Breast epithelium (tissue), 4 donors: ENCODE data around the gene CACNA2D3. TPM values are rescaled to one million over a fixed set of nuclear protein-coding genes. Genes with fewer than 3 reads are reported as not detected.

ENCODE experiments used
- DNase-seq, 2 donors: peaks; one replicate each; pipeline ENCODE4 v3.0.0-alpha.2; 2019; ENCODE audit warnings: low spot score in 2 of 2
- H3K27ac ChIP-seq, 2 donors: fragments of 200-600 bp; sonication (generic) in 1 of 2; one replicate each; pipeline ENCODE4 v1.5.1; 2016 to 2019; ENCODE audit warnings: mild to moderate bottlenecking in 1 of 2
- H3K27me3 ChIP-seq, 2 donors: fragments of 200-600 bp; sonication (generic) in 1 of 2; one replicate each; pipeline versions ENCODE4 v1.5.1 to v1.6.0; 2017 to 2019; ENCODE audit warnings: control low read depth in 1 of 2, mild to moderate bottlenecking in 1 of 2
- H3K36me3 ChIP-seq: fragments of 200-600 bp; one replicate; pipeline ENCODE4 v1.5.1; 2019
- H3K4me1 ChIP-seq, 2 donors: fragments of 200-600 bp; sonication (generic); one replicate each; pipeline ENCODE4 v1.5.1; 2016 to 2019; ENCODE audit warnings: control low read depth in 1 of 2
- H3K4me3 ChIP-seq, 3 donors: fragments of 200-600 bp; sonication (generic); 1 replicate in 2 of 3; 2 replicates in 1 of 3; pipeline ENCODE4 v1.5.1; 2016 to 2019; ENCODE audit warnings: mild to moderate bottlenecking in 3 of 3, moderate library complexity in 2 of 3
- H3K9me3 ChIP-seq, 2 donors: fragments of 200-600 bp; sonication (generic) in 1 of 2; one replicate each; pipeline ENCODE4 v1.5.1; 2016 to 2019; ENCODE audit warnings: control low read depth in 1 of 2
- CTCF ChIP-seq, 3 donors: fragments of 450-650 bp; IDR thresholded peaks; one replicate each; pipeline ENCODE4 v1.5.1; 2016 to 2017; ENCODE audit warnings: antibody characterized with exemption in 3 of 3, mild to moderate bottlenecking in 3 of 3, moderate library complexity in 3 of 3
- POLR2A ChIP-seq: fragments of 450-650 bp; IDR thresholded peaks from one replicate; pipeline ENCODE4 v1.6.1; 2016; ENCODE audit warnings: antibody characterized with exemption, mild to moderate bottlenecking, moderate library complexity
- POLR2AphosphoS5 ChIP-seq, 3 donors: sonication (generic); formaldehyde crosslinking; IDR thresholded peaks; one replicate each; pipeline ENCODE4 v1.6.1; 2017; ENCODE audit warnings: antibody characterized with exemption in 3 of 3
- intact Hi-C: fragments of 100-400 bp; cut with DNase I; formaldehyde crosslinking; loops from one replicate; pipeline ENCODE4 v1.15.1; 2023; ENCODE audit warnings: low total_unique reads
- total RNA-seq, 3 donors: library from RNA; depleted of rRNA; stranded (reverse); fragments of >200 nt; gene quantifications; one replicate each; pipeline ENCODE4 v1.1.0, GENCODE V29; 2016

Gene CACNA2D3
- total RNA-seq, 3 donors from 2014 or later: 0.59 to 3.4 (median 2.3) TPM

- Histone ChIP-seq H3K4me1 (no peaks in the 10 kb centered on the region), H3K27me3 (peaks cover 0 to 4% of the 10 kb centered on the region in 2 donors), H3K27ac (no peak overlapping the region), H3K9me3 (no peaks in the 10 kb centered on the region), H3K4me3 (no peak overlapping the region), H3K36me3 (no peaks in the 10 kb centered on the region)
- TF ChIP-seq POLR2AphosphoS5 (IDR thresholded peaks at IDR 0.05): no peak
- no peak for TF ChIP-seq CTCF (IDR thresholded peaks at IDR 0.05)
- TF ChIP-seq POLR2A: no peak
- intact Hi-C loops: no loop called here
- DNase-seq: no peak
Measured at GRCh38 chr3:54257125-54257720, 134.9 kb downstream of the CACNA2D3 start.

- no peaks in the 10 kb centered on the region for H3K4me1 ChIP-seq
- DNase-seq: no peak
- no peak overlapping the region for H3K27ac ChIP-seq
- H3K4me3 ChIP-seq: no peak overlapping the region
- intact Hi-C loops: no loop called here
- no peaks in the 10 kb centered on the region for H3K36me3 ChIP-seq
- no peaks in the 10 kb centered on the region for H3K9me3 ChIP-seq
- peaks cover 0 to 4% of the 10 kb centered on the region in 2 donors for H3K27me3 ChIP-seq
- no peak for TF ChIP-seq POLR2A
- TF ChIP-seq CTCF (IDR thresholded peaks at IDR 0.05): no peak
- no peak for TF ChIP-seq POLR2AphosphoS5 (IDR thresholded peaks at IDR 0.05)
Measured at GRCh38 chr3:54259636-54260035, 137.3 kb downstream of the CACNA2D3 start.

GRCh38 chr3:54261141-54261540, 138.8 kb downstream of the CACNA2D3 start:
- no peaks in the 10 kb centered on the region for H3K4me1 ChIP-seq
- intact Hi-C loops: no loop called here
- TF ChIP-seq CTCF (IDR thresholded peaks at IDR 0.05): no peak
- TF ChIP-seq POLR2AphosphoS5 (IDR thresholded peaks at IDR 0.05): no peak
- no peak for TF ChIP-seq POLR2A
- no peaks in the 10 kb centered on the region for H3K36me3 ChIP-seq
- H3K27me3 ChIP-seq: peaks cover 0 to 4% of the 10 kb centered on the region in 2 donors
- DNase-seq: no peak
- no peak overlapping the region for H3K4me3 ChIP-seq
- H3K9me3 ChIP-seq: no peaks in the 10 kb centered on the region
- H3K27ac ChIP-seq: no peak overlapping the region

- H3K36me3 ChIP-seq: no peaks in the 10 kb centered on the region
- H3K9me3 ChIP-seq: no peaks in the 10 kb centered on the region
- no peaks in the 10 kb centered on the region for H3K4me1 ChIP-seq
- H3K4me3 ChIP-seq: no peak overlapping the region
- DNase-seq: no peak
- H3K27ac ChIP-seq: no peak overlapping the region
- TF ChIP-seq CTCF (IDR thresholded peaks at IDR 0.05) (no peak), POLR2A (no peak), POLR2AphosphoS5 (IDR thresholded peaks at IDR 0.05) (no peak)
- peaks cover 0 to 4% of the 10 kb centered on the region in 2 donors for H3K27me3 ChIP-seq
- intact Hi-C loops: no loop called here
Measured at GRCh38 chr3:54262541-54262940, 140.2 kb downstream of the CACNA2D3 start.

- Histone ChIP-seq H3K9me3 (no peaks in the 10 kb centered on the region), H3K27me3 (peaks cover 0 to 4% of the 10 kb centered on the region in 2 donors), H3K27ac (no peak overlapping the region), H3K4me1 (no peaks in the 10 kb centered on the region), H3K4me3 (no peak overlapping the region), H3K36me3 (no peaks in the 10 kb centered on the region)
- TF ChIP-seq POLR2AphosphoS5 (IDR thresholded peaks at IDR 0.05): no peak
- no peak for TF ChIP-seq CTCF (IDR thresholded peaks at IDR 0.05)
- no peak for DNase-seq
- intact Hi-C loops: no loop called here
Measured at GRCh38 chr3:54262946-54263345, 140.6 kb downstream of the CACNA2D3 start.
